ENCODE measurements around the gene SKAP1.

The SKAP1 gene

DNA sequence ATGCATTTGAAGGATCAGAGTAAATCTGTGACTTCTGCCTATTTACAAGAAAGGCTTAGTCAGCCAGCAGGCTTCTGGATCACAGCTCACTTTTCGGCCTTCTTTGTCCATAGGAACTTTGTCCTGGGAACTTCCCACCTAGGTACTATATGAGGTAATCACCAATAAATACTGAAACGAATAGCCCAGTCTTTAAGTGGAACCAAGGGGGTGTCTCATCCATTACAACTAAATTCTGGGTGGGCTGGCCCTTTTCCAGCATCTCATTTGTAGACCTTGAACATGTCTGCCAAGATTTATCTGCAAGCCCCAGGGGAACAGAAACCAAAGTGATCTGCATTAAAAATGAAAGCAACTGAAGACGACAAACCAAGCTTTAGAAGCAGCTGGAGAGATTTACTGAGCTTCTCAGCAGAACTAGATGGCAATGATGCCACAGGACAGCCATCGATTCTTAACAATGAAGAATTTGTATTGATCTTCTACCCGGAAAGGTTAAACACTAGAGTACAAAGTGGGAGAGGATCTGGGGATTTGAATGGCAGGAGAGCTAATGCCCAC is 267.0 kb downstream of the SKAP1 start:
- DNase-seq, result no peak

DNA sequence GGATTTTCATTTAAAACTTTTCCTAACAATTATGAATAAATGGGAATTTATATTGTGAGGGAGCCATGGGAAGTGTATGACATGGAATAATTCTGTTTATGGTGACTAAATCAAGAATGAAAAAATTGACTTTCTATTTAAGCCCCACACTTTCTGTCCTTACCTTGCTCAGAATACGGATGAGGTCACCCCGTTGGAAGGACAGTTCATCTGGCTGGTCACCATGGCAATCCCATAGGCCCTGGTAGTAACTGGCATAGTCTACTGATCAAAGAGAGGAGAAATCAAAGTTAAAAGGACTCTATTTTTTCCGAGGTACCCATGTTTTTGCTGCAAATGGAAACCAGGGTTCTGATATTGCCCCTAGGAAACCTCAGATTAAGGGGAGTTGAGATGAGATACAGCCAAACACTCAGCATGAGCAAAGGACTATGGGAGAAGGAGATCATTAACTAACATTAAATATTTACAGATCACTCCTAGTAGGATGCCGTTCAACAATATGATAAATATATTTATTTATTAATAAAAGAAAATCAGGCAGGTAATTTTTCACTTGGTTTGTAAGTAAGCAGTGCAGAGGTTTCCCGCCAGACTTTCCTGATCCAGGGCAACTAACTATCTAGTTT is 267.6 kb downstream of the SKAP1 start:
- no peak for DNase-seq

DNA sequence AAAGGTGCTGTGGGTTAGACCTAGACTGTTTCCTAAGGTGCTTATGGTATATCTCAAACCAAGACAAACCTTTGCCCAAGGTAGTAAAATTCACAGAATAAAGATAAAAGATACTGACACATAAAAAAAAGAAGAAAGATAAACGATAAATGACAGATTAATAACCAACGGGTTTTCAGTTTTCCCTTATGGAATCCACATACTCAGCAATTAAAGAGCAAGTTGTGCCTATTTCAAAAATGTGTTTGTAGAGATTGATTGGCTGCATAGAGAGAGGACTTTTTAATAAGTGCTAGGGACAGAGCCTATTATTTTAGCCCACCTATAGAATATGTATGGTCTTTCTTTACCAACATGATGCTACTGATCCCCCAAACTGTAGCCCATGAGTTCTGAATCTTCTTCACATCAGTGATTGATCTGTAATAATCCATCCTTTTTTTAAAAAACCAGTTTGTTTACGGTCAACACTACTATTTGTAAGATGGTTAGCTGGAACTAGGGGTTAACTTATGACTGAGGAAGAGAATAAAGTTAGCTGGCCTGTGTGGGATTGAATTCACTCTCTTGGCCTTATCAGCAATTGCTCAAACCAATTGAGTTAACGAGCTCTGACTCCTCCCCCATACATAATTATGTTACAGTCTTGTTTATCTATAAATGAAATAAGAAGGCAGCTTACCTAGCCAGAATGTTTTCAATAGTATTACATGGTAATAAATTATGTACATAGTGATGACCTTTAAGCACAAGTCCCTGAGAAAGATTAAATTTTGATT is 268.7 kb downstream of the SKAP1 start:
- DNase-seq, result no peak

DNA sequence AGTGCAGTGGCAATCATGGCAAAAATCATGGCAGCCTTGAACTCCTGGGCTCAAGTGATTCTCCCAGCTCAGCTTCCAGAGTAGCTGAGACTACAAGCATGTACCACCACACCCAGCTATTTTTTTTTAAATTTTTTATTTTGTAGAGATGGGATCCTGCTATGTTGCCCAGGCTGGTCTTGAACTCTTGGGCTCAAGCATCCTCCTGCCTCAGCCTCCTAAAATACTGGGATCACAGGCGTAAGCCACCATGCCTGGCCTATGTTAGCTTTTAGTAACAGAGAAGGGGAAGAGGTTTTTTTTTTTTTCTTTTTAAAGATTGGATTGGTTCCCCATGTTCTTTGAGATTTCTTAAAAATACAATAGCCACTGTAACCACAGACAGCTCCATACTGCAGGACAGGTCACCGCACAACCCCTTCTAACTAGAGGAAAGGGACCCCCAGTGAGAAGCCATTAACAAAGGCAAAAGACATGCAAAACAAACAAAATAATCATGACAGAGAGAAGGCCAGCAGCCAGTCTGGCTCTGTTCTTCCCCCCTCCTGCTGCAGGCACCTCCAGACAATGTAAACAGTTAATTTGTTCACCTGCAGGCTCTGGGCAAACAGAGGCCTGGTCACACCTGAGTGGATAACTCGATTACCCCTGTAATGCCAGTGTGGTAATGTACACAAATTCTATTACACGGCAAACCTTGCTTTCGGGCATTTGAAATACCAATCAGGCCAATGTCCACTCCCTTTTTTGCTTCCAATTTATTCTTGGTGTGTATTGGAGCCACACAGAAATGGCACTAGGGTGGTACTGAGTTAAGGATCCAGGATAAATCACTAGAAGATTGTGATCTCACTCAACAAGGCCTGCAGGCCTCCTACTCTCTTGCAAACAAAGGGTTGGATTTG is 269.6 kb downstream of the SKAP1 start:
- DNase-seq, result no peak

DNA sequence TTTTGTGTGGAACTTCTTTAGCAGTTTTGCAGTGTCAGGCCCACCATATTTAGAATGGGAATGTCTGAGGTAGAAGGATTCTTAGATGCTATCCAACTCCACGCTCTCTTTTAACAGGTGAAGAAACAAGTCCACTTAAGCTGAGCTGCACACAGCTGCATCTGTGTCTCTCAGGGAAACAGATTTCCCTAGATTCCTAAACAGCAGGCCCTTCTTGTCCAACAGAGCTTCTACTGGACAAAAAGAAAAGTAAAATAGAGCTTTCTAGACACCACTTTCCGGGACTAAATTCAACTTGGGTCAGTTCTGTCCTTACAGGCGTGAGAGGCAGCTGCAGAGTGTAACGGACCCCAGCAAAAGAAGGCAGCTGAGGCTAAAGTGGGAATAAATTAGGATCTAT is 270.8 kb downstream of the SKAP1 start:
- no peak for DNase-seq

DNA sequence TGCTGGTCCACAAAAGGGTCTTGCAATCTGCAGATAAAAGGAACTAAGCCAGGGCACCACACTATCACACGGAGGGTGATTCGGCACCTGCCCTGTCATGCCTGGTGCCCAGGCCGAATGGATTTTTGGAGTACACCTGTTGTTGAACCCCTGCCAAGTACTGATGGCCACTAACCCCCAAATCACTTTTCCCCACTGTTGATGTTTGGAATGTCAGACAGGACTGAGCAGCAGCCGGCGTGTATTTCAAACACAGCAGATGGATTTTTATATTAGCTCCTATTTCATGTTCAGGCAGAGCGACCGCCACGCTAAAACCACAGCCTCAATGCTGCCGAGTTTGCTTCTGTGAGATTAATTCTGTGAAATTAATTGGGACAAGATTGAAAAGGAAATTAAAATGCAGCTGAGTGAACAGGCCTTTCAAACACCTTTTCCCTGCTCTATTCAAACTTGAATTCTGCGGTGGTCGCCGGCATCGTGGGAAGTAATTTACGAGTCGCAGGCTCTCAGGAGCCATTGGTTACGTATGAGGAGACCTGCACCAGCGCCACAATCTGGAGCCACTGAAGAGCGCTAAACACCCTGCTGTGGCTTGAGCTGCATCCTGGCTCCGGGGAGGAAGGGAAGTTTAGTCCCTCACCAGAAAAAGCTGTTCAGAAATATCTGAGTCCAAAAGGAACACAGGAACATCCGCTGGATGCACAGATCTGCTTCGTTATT is 274.0 kb downstream of the SKAP1 start:
- no peak for DNase-seq

DNA sequence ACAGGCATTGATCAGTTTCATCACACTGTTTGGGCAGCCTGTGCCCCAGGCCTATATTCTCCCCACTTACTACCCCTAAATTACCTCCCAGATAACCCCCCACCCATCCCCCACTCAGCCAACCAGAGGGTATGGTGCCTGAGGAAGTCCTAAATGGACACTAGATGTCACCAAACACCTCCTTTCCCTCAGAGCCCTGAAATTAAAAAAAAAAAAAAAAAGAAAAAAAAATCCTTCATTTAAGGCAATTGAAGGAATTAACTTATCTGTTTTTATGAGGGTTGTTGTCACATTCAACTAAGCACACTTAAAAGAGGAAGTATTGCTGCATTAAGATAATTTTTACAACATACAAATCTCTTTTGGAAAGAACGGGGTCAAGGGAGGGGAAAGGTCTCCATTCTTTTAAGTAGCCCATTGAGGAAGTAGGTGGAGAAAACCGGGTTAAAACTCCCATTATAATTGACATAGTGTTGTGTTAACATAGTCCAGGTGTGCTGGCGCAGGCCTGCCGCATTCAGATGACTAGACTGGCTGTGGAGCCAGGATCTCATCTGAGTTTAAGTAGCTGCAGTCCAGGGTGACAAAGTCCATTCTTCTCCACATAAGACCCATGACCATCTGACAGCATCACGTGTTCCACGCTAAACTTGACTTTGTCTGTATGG is 276.2 kb downstream of the SKAP1 start:
- peak; percentile 4 to 45 for DNase-seq

DNA sequence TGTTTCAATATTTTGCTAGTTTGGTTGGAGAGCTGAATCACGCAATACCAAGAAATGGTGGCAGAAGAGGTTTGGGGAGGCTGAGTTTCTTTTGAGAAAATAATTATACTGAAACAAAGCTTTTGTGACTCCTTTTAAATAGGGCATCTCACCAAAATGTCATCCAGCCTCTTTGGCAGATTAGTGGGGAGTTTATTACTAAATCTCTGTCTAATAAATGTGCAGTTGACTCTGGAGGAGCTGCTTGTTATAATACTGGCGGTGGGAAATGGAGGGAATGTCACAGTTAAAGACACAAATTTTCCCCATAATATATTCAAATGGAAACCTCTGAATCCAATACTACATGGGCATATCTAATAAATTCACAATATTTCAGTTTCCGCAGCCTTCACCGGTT is 277.7 kb downstream of the SKAP1 start:
- DNase-seq, result no peak

DNA sequence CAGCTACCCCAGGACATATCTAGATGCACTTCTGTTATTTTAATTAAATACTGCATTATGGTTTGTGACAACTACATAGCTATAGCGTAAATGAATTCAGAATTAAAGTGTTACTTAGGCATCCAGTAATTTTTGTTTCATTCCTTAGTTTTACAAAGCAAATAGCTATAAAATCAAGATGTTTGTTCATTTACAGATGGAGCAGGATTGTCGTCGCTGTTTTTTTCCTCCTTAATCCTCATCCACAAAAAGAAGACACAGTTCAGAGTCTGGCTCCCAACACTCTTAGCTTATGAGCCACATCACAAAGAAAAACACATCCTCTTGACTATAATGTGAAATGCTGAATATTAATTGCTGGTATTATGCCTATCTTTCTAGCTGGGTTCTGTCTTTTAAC is 278.8 kb downstream of the SKAP1 start:
- DNase-seq, result no peak

DNA sequence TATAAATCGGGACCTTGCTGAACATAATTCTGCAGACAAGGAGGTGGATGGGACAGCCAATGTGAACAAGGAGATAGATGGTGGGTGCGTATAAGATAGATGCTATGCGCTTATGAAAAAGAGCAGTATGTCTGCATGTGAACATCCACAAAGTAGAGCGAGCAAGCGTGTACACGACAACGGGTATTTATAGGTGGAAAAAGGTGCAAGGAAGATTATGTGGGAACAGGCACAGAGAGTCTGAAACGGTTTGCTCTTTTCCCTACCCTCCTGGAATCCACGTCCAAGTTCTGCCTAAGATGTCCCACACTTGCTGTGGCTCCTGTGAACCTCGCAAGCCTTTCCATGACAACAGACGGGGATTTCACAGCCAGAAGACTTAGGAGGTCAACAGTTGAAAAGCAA is 279.4 kb downstream of the SKAP1 start:
- DNase-seq, result no peak

DNA sequence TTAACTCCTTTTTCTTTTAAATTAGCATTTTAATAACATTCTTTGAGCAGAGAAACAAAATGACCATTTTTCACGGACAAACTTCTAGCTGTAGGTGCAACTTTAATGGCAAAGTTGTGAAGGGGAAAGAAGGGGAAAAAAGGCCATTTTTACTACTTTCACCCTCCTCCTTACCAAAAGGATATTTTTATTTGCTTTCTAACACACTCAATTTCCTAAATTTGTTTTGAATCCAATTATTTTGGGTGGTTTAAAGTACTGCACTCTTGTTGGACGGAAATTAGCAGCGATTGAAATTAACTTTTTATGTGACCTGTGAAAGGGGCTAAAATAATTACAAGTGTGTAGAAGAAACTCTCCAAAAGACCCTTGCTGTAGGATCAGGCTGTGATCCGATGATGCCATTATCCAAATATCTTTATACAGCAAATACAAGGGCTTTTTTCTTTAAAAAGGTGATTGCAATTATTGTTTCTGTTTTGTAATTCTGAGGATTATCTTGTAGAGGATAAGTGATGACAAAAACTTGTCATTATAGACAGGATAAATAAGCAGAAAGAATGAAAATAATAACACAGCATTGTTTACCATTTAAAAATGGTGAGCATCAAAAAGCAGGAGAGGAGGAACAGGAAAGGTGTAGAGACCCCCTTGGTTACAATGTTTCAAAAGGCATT is 280.1 kb downstream of the SKAP1 start:
- no peak for DNase-seq

DNA sequence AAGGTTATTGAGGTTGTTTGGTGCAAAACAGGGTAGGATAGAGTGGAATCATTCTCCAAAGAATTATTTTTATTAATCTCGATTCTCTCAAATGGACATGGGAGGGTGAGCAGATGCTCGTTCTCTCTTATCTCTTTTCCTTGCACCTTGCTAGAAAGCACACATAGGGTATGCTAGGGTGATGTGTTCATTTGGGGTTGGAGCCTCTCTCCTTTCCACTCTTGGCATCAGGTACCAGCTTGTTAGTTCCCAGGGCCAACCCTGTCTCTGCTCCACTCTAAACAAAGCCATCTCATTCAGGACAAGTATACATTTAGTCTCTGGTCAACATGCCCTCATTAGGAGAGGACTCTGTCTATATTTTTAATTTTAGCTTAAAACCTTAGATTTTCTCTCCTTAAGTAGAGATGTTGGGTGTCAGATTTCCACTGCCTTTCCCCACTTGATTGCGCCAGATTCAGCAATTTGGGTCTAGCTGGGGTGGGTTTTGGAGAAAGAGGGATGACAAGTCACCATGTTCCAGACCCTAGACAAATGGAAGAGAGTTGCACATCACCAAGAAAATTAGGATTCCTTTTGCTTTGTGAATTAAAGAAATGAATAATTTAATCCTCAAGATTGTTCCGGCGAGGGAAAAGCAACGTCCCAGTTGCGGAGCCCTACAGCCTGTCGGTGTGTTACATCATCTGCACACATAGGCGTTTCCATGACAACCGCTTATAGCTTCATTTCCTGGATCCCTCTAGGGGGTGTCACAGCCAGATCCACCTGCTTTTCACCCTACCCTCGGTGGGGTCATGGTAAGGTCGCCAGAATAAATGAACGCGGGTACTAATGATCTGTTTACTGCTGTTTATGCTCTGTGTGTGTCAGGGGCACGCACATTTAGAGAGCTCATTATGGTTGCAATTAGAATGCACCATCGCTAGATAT is 280.9 kb downstream of the SKAP1 start:
- no peak for DNase-seq

DNA sequence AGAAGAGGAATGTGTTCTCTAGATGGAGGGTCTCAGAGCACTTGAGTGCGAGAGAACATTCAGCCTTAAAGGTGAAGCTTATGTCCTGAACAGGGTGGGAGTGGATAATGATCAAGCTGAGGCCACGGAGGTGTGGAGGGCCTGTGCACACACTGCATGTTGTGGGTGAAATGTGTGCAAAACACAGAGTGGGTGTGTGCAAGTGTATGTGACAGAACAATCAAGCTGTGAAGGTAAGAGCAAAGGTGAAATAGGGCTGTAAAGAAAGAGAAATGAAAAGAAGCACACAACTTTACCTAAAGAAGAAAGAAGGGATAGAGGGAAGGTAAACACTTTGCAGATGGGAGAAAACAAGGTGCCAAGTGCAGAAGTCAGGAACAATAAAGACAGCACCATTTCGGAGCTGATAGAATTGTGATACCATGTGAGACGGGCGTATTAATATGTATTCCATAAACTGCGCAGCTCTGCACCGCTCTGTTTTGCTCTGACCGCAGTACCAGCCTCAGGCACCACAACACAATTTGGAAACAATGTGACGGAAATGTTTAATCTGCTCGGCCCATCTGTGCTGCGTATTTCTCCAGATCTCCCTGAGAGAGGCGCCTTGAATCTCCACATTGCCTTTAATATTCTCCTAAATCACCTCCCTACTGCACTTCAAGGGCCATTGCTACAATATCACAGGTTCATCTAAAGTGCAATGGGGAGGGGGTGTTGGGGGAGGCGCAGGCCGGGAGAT is 281.8 kb downstream of the SKAP1 start:
- no peak for DNase-seq

DNA sequence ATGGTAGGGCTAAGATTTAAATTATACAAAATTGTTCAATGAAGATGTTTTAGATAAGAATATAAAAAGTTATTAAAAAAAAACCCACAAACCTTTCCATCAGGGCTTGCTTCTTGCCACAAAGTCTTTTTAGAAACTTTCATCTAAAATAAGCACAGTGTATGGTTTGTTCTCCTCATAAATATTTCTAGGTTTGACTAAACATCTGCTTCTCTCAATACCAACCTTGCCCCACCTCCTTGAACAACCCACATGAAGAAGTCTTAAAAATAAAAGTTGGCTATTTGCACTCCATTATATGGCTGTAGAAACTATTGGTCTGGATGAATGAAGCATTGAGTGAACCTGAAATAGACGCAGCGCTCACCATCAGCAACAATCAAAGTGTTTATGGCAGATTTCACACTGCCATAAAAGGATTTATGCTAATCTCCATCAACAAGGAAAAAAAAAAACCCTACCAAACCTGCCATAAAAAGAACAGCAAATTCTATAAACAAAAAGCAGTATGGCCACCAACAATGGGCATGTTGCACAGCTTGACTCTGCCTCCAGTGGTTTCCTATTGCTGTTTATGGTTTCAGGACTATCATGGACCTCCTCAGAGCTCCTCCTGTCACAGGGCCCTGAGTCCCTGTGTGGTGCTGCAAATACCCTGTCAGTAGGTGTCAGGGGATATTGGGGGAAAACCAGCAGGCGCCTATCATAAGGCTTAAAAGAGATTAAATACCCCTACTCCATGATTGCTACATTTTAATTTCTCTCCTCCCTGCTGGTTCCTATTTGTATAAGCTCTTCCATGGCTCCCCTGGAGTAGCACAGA is 284.8 kb downstream of the SKAP1 start:
- DNase-seq, result no peak

DNA sequence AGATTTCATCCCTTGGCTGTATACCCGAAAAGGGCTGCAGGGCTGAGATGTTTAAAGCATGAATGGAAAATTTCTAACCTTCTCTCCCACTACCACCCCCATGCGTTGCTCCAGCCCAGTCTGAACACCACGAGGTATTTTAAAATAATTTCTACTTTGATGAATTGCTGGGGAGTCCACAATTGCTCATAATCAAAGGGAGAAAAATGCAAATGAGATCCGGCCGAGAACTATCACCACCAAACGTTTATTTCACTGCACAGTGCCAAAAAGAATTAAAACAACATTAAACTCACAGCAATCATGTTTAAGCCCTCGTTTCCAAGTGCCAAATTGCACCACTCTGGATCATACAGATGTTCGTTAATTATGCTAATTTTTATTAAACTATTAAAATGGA is 285.8 kb downstream of the SKAP1 start:
- no peak for DNase-seq

DNA sequence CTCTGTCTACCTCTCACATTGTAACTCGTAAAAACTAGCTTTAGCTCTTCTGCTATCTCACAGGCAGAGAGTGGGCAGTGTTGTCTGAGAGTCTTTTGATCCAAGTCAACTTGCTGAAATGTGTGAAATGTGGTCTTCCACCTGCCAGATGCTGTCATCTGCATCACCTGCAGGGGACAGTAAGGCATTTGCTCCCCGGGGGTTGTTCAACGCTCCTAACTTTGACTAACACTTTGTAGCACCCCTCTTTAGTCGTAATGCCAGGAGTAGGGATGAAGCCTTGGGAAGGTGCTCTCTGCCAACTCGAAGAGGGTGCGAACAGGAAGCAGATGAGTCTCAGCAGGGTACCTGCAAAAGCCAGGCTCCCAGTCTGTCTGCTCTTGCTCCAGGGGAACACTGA is 286.4 kb downstream of the SKAP1 start:
- DNase-seq, result no peak

DNA sequence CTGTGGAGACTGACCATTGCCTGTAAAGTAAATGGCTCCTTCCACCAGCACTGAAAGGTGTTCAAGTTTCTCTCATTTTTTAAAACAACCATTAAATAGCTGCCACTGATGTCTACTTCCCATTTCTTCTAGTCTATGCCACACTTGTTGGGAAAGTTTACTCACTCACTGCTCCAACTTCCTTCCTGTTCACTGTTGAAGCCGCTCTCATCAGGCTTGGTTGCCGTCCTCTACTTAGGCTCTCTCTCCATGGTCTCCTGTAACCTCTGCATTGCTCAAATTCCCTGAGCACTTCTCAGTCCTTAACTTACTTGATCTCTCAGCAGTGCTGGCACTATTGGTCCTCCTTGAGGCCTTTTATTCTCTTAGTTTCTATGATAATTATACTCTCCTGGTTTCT is 290.1 kb downstream of the SKAP1 start:
- peak; percentile 58 to 66 for DNase-seq

DNA sequence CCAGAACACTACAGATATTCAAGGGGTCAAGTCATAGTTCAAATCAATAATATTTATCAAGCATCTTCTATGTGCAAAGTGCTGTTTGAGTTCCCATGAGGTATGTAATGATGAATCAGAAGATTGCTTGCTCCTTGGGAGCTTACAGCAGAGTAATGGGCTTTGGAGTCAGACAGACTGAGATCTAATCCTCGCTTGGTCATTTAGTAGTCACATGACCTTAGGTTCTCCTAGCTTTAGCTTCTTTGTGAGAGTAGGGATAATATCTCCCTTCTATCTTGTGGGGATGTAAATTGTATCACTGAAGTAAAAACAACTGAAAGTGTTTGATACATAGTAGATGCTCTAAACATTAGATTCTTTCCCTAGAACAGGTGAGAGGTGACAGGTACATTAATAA is 292.4 kb downstream of the SKAP1 start:
- DNase-seq, result no peak

Data from inflammatory macrophage (primary cell).